Immature natural killer cell (primary cell): Measurements from ENCODE around the gene SND1. TPM values are rescaled to one million over a fixed set of nuclear protein-coding genes. Genes with fewer than 3 reads are reported as not detected.

Experiments used
- DNase-seq, 3 donors: peaks; one replicate each; pipeline ENCODE4 v3.0.0; 2022; ENCODE audit warnings: mixed read lengths in 1 of 3
- H3K27ac Mint-ChIP-seq, 6 donors: one replicate each; pipeline ENCODE4 v1.8.0; 2020; ENCODE audit warnings: mixed read lengths in 6 of 6, mild to moderate bottlenecking in 5 of 6, inconsistent platforms in 4 of 6, moderate library complexity in 3 of 6
- H3K27me3 Mint-ChIP-seq, 3 donors: one replicate each; pipeline ENCODE4 v1.8.0; 2020 to 2021; ENCODE audit warnings: low read depth in 3 of 3, mild to moderate bottlenecking in 3 of 3, mixed read lengths in 3 of 3, moderate library complexity in 3 of 3, inconsistent platforms in 1 of 3
- H3K36me3 Mint-ChIP-seq, 3 donors: one replicate each; pipeline ENCODE4 v1.8.0; 2020; ENCODE audit warnings: mixed read lengths in 3 of 3, inconsistent platforms in 2 of 3, mild to moderate bottlenecking in 2 of 3
- H3K4me1 Mint-ChIP-seq, 2 donors: one replicate each; pipeline ENCODE4 v1.8.0; 2020; ENCODE audit warnings: inconsistent platforms in 2 of 2, mild to moderate bottlenecking in 2 of 2, mixed read lengths in 2 of 2, moderate library complexity in 1 of 2
- H3K4me3 Mint-ChIP-seq, 5 donors: one replicate each; pipeline ENCODE4 v1.8.0; 2020; ENCODE audit warnings: mild to moderate bottlenecking in 5 of 5, mixed read lengths in 5 of 5, inconsistent platforms in 3 of 5, moderate library complexity in 3 of 5
- H3K9me3 Mint-ChIP-seq, 6 donors: one replicate each; pipeline ENCODE4 v1.8.0; 2020; ENCODE audit warnings: mild to moderate bottlenecking in 6 of 6, mixed read lengths in 6 of 6, inconsistent platforms in 4 of 6, moderate library complexity in 3 of 6
- polyA plus RNA-seq, 3 donors: library from polyadenylated mRNA; unstranded; fragments of 300-500 nt; fragmentation: Illumina TruSeq; gene quantifications; one replicate each; pipeline ENCODE4 v1.2.3, GENCODE V29; 2021

Gene SND1
- polyA plus RNA-seq, 3 donors from 2014 or later: 87.8 to 130 (median 116) TPM

GRCh38 chr7:127879942-127880341 lies 227.9 kb downstream of the SND1 start:
- Mint-ChIP-seq H3K27me3 (peaks cover 2 to 3% (median 2%) of the 10 kb centered on the region in 3 donors), H3K4me3 (no peak overlapping the region), H3K4me1 (peaks cover 9 to 22% of the 10 kb centered on the region in 2 donors), H3K27ac (no peak overlapping the region), H3K36me3 (peaks cover 0 to 7% (median 5%) of the 10 kb centered on the region in 3 donors), H3K9me3 (no peaks in the 10 kb centered on the region)
- DNase-seq: no peak

DNA sequence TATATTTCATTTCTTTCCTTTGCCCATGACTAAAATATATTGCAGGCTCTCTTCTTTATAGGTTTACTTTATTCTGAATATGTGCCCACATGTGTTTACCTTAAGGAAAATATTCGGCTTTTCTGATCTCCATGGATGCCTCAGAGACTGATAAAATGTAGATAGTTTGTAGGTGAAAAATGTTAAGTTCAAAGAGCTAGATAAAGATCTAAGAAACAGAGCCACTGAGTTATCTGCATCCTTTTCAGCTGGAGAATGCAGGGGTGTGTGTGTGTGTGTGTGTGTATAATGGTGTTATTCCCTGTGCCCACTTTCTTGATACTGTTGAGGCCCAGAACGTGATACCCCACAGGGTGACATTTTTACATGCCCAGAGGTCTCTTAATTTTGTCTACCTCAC lies 228.5 kb downstream of the SND1 start:
- no peak overlapping the region for H3K4me3 Mint-ChIP-seq
- H3K9me3 Mint-ChIP-seq: no peaks in the 10 kb centered on the region
- H3K36me3 Mint-ChIP-seq: peaks cover 0 to 7% (median 5%) of the 10 kb centered on the region in 3 donors
- peaks cover 4 to 22% of the 10 kb centered on the region in 2 donors for H3K4me1 Mint-ChIP-seq
- H3K27ac Mint-ChIP-seq: no peak overlapping the region
- peaks cover 2 to 3% (median 2%) of the 10 kb centered on the region in 3 donors for H3K27me3 Mint-ChIP-seq
- no peak for DNase-seq

GRCh38 chr7:127881564-127881963 lies 229.6 kb downstream of the SND1 start:
- peaks cover 2 to 22% of the 10 kb centered on the region in 2 donors for H3K4me1 Mint-ChIP-seq
- no peak for DNase-seq
- peaks cover 0 to 7% (median 5%) of the 10 kb centered on the region in 3 donors for H3K36me3 Mint-ChIP-seq
- no peaks in the 10 kb centered on the region for H3K9me3 Mint-ChIP-seq
- H3K27me3 Mint-ChIP-seq: peaks cover 0 to 3% (median 2%) of the 10 kb centered on the region in 3 donors
- no peak overlapping the region for H3K27ac Mint-ChIP-seq
- H3K4me3 Mint-ChIP-seq: no peak overlapping the region

DNA sequence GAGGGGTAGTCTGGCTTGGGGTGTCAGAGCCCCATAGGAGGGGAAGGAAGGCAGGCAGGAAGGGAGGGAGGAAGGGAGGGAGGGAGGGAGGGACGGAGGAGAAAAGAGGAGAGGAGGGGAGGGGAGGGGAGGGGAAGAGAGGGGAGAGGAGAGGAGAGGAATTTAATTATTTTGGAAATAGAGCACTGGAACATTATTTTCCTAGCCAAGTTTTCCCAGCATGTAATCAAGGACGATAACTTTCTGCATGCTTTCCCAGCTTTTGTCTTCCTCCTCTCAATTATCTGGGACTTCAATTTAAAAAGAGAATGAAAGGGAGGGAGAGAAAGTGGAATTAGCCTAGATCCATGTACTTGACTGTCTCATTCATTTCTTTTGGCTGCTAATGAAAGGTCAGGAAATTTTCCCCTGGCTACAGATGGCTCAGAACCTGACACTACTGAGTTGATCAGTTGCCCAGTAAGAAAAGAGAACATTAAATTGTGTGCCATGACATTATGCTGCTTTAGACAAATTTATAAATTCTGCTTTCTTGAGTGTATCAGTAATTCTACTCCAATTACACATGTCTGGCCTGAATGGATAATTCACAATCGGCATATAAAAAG lies 230.4 kb downstream of the SND1 start:
- no peak for DNase-seq
- Mint-ChIP-seq H3K9me3 (no peaks in the 10 kb centered on the region), H3K4me3 (no peak overlapping the region), H3K27me3 (peaks cover 0 to 3% (median 2%) of the 10 kb centered on the region in 3 donors), H3K4me1 (peaks cover 5 to 22% of the 10 kb centered on the region in 2 donors), H3K27ac (no peak overlapping the region), H3K36me3 (peaks cover 0 to 8% (median 7%) of the 10 kb centered on the region in 3 donors)

- H3K9me3 Mint-ChIP-seq: no peaks in the 10 kb centered on the region
- no peak overlapping the region for H3K27ac Mint-ChIP-seq
- peaks cover 5 to 22% of the 10 kb centered on the region in 2 donors for H3K4me1 Mint-ChIP-seq
- peaks cover 0 to 5% (median 2%) of the 10 kb centered on the region in 3 donors for H3K27me3 Mint-ChIP-seq
- H3K4me3 Mint-ChIP-seq: no peak overlapping the region
- peaks cover 6 to 15% (median 11%) of the 10 kb centered on the region in 3 donors for H3K36me3 Mint-ChIP-seq
- no peak for DNase-seq
These were observed 232.1 kb downstream of the SND1 start for GRCh38 chr7:127884066-127884559.

- H3K9me3 Mint-ChIP-seq: no peaks in the 10 kb centered on the region
- peaks cover 16 to 26% (median 22%) of the 10 kb centered on the region in 3 donors for H3K36me3 Mint-ChIP-seq
- peaks cover 6 to 30% of the 10 kb centered on the region in 2 donors for H3K4me1 Mint-ChIP-seq
- H3K27me3 Mint-ChIP-seq: peaks cover 0 to 5% (median 2%) of the 10 kb centered on the region in 3 donors
- no peak overlapping the region for H3K27ac Mint-ChIP-seq
- no peak for DNase-seq
- H3K4me3 Mint-ChIP-seq: no peak overlapping the region
These were observed 233.3 kb downstream of the SND1 start for GRCh38 chr7:127885222-127885772.

GRCh38 chr7:127885843-127886242 lies 233.8 kb downstream of the SND1 start:
- H3K27ac Mint-ChIP-seq: no peak overlapping the region
- H3K36me3 Mint-ChIP-seq: peaks cover 16 to 27% (median 23%) of the 10 kb centered on the region in 3 donors
- H3K4me3 Mint-ChIP-seq: no peak overlapping the region
- peaks cover 0 to 5% (median 2%) of the 10 kb centered on the region in 3 donors for H3K27me3 Mint-ChIP-seq
- no peaks in the 10 kb centered on the region for H3K9me3 Mint-ChIP-seq
- peaks cover 8 to 30% of the 10 kb centered on the region in 2 donors for H3K4me1 Mint-ChIP-seq
- DNase-seq: no peak

GRCh38 chr7:127886248-127886647 lies 234.3 kb downstream of the SND1 start:
- no peak for DNase-seq
- no peak overlapping the region for H3K27ac Mint-ChIP-seq
- H3K9me3 Mint-ChIP-seq: no peaks in the 10 kb centered on the region
- H3K36me3 Mint-ChIP-seq: peaks cover 16 to 27% (median 23%) of the 10 kb centered on the region in 3 donors
- H3K4me3 Mint-ChIP-seq: no peak overlapping the region
- H3K27me3 Mint-ChIP-seq: peaks cover 0 to 5% (median 2%) of the 10 kb centered on the region in 3 donors
- peaks cover 8 to 30% of the 10 kb centered on the region in 2 donors for H3K4me1 Mint-ChIP-seq

GRCh38 chr7:127887096-127887495 lies 235.1 kb downstream of the SND1 start:
- H3K4me1 Mint-ChIP-seq: peaks cover 6 to 32% of the 10 kb centered on the region in 2 donors
- no peaks in the 10 kb centered on the region for H3K9me3 Mint-ChIP-seq
- no peak overlapping the region for H3K4me3 Mint-ChIP-seq
- H3K27me3 Mint-ChIP-seq: peaks cover 0 to 5% (median 0%) of the 10 kb centered on the region in 3 donors
- no peak overlapping the region for H3K27ac Mint-ChIP-seq
- peaks cover 16 to 34% (median 23%) of the 10 kb centered on the region in 3 donors for H3K36me3 Mint-ChIP-seq
- no peak for DNase-seq

DNA sequence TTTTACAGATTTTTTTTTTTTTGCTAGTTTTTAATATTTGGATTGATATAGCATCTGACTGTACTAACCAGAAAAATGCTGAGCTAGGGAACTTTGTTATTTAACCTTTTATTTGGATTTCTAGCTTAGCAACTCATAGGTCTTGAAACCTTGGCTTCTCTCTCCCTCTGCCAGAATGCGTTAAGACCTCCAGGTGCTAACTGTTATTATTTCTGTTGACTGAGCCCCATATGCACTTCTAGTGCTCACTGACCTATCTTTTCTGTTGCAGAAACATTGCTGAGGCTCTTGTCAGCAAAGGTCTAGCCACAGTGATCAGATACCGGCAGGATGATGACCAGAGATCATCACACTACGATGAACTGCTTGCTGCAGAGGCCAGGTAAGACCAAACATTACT lies 235.6 kb downstream of the SND1 start:
- no peak overlapping the region for H3K27ac Mint-ChIP-seq
- peaks cover 16 to 36% (median 23%) of the 10 kb centered on the region in 3 donors for H3K36me3 Mint-ChIP-seq
- no peak for DNase-seq
- no peak overlapping the region for H3K4me3 Mint-ChIP-seq
- H3K4me1 Mint-ChIP-seq: peaks cover 6 to 35% of the 10 kb centered on the region in 2 donors
- peaks cover 0 to 5% (median 0%) of the 10 kb centered on the region in 3 donors for H3K27me3 Mint-ChIP-seq
- no peaks in the 10 kb centered on the region for H3K9me3 Mint-ChIP-seq

- no peaks in the 10 kb centered on the region for H3K9me3 Mint-ChIP-seq
- H3K36me3 Mint-ChIP-seq: peaks cover 16 to 36% (median 28%) of the 10 kb centered on the region in 3 donors
- peaks cover 0 to 5% (median 0%) of the 10 kb centered on the region in 3 donors for H3K27me3 Mint-ChIP-seq
- no peak overlapping the region for H3K27ac Mint-ChIP-seq
- no peak overlapping the region for H3K4me3 Mint-ChIP-seq
- H3K4me1 Mint-ChIP-seq: peaks cover 6 to 33% of the 10 kb centered on the region in 2 donors
- no peak for DNase-seq
These were observed 236.4 kb downstream of the SND1 start for GRCh38 chr7:127888411-127888810.

DNA sequence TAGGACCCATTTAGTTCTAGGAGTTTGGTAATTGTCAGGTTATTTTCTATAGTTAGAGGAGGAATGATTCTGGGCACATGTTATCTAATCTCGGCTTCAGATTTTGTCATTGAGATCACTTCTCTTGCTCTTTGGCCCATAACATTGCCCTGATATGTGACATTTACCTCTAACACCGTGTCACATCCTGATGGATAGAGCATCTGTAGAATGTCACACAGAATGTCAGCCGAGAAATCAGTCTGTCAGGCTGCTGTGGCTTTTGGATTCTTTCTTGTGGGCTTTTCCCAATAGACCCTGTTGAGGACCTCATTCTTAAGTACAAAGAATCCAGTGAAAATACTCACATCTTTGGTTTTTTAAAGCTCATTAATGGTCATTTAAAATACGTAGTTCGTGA lies 236.8 kb downstream of the SND1 start:
- H3K27ac Mint-ChIP-seq: no peak overlapping the region
- peaks cover 0 to 5% (median 2%) of the 10 kb centered on the region in 3 donors for H3K27me3 Mint-ChIP-seq
- H3K4me3 Mint-ChIP-seq: no peak overlapping the region
- DNase-seq: no peak
- H3K9me3 Mint-ChIP-seq: no peaks in the 10 kb centered on the region
- H3K36me3 Mint-ChIP-seq: peaks cover 16 to 36% (median 26%) of the 10 kb centered on the region in 3 donors
- peaks cover 6 to 35% of the 10 kb centered on the region in 2 donors for H3K4me1 Mint-ChIP-seq

- no peak overlapping the region for H3K4me3 Mint-ChIP-seq
- H3K27me3 Mint-ChIP-seq: peaks cover 0 to 3% (median 2%) of the 10 kb centered on the region in 3 donors
- no peak for DNase-seq
- peaks cover 16 to 33% (median 23%) of the 10 kb centered on the region in 3 donors for H3K36me3 Mint-ChIP-seq
- no peaks in the 10 kb centered on the region for H3K9me3 Mint-ChIP-seq
- H3K4me1 Mint-ChIP-seq: peaks cover 6 to 40% of the 10 kb centered on the region in 2 donors
- peak overlapping the region in 2 of 6 donors; percentile 32 to 41 for H3K27ac Mint-ChIP-seq
These were observed 237.7 kb downstream of the SND1 start for GRCh38 chr7:127889677-127890076.

DNA sequence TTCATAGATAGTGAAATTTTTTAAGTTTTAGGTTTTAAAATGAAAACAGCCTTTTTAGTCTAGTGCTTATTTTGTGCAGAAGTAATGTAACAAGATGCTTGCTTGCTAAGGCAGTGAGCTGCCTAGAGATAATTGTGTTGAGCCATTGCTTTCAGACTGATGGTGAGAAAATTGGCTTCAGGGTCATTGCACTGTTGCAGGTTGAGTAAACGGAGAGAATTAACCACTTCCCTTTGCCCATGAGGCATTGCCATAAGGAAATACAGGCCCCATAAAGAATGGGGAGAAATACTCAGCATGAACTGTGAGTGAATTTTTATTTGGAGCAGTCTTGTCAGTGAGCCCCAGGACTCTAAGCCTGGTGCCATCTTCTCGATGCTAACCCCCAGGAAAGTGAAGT lies 238.7 kb downstream of the SND1 start:
- Mint-ChIP-seq H3K4me3 (no peak overlapping the region), H3K36me3 (peaks cover 16 to 31% (median 22%) of the 10 kb centered on the region in 3 donors), H3K27me3 (peaks cover 0 to 2% (median 2%) of the 10 kb centered on the region in 3 donors)

More for the DNA sequence above, 238.7 kb downstream of the SND1 start:
- Mint-ChIP-seq H3K4me1 (peaks cover 6 to 40% of the 10 kb centered on the region in 2 donors), H3K27ac (no peak overlapping the region), H3K9me3 (no peaks in the 10 kb centered on the region)
- no peak for DNase-seq
